ENCODE data around the gene NHERF2.

The NHERF2 gene

GRCh38 chr16:2037115-2037514 is 10.4 kb downstream of the NHERF2 start:
- Histone ChIP-seq H3K9me3 (replicated peaks; ENCODE audit: insufficient read depth, low read length) (no peaks in the 10 kb centered on the region), H2AFZ (ENCODE audit: low read length) (no peak overlapping the region), H3K36me3 (replicated peaks; ENCODE audit: insufficient read depth, low read length) (no peaks in the 10 kb centered on the region), H3K4me3 (ENCODE audit: low read length) (no peak overlapping the region), H3K27ac (ENCODE audit: low read length) (no peak overlapping the region), H3K4me1 (ENCODE audit: low read length) (no peaks in the 10 kb centered on the region), H3K4me2 (ENCODE audit: low read depth, low read length) (no peak overlapping the region), H4K20me1 (ENCODE audit: insufficient read depth, low read length) (no peaks in the 10 kb centered on the region), H3K9ac (ENCODE audit: low read length) (no peak overlapping the region), H3K9me2 (replicated peaks; ENCODE audit: insufficient read depth, low read length) (no peaks in the 10 kb centered on the region), H3K79me2 (ENCODE audit: low read length) (no peaks in the 10 kb centered on the region), H3F3A (ENCODE audit: insufficient read depth, low read length) (no peaks in the 10 kb centered on the region), H3K27me3 (replicated peaks; ENCODE audit: insufficient read depth, low read length) (peaks cover 26% of the 10 kb centered on the region)
- TF ChIP-seq EZH2 (optimal IDR thresholded peaks at IDR 0.05; ENCODE audit: low read depth, low read length), result no peak
- TF ChIP-seq CTCF (IDR thresholded peaks at IDR 0.05; ENCODE audit: low read length), result no peak
- TF ChIP-seq EZH2phosphoT487 (IDR thresholded peaks at IDR 0.05; ENCODE audit: low read length), result no peak
- no peak for DNase-seq

GRCh38 chr16:2037647-2038381 is 11.1 kb downstream of the NHERF2 start:
- Histone ChIP-seq H3K27ac (ENCODE audit: low read length) (no peak overlapping the region), H3K9me3 (replicated peaks; ENCODE audit: insufficient read depth, low read length) (no peaks in the 10 kb centered on the region), H3K9me2 (replicated peaks; ENCODE audit: insufficient read depth, low read length) (no peaks in the 10 kb centered on the region), H3K9ac (ENCODE audit: low read length) (no peak overlapping the region), H2AFZ (ENCODE audit: low read length) (no peak overlapping the region), H3K4me3 (ENCODE audit: low read length) (no peak overlapping the region), H3K79me2 (ENCODE audit: low read length) (no peaks in the 10 kb centered on the region), H3K27me3 (replicated peaks; ENCODE audit: insufficient read depth, low read length) (peaks cover 26% of the 10 kb centered on the region), H3F3A (ENCODE audit: insufficient read depth, low read length) (no peaks in the 10 kb centered on the region), H3K36me3 (replicated peaks; ENCODE audit: insufficient read depth, low read length) (no peaks in the 10 kb centered on the region), H3K4me1 (ENCODE audit: low read length) (no peaks in the 10 kb centered on the region), H4K20me1 (ENCODE audit: insufficient read depth, low read length) (no peaks in the 10 kb centered on the region), H3K4me2 (ENCODE audit: low read depth, low read length) (no peak overlapping the region)
- no peak for TF ChIP-seq CTCF (IDR thresholded peaks at IDR 0.05; ENCODE audit: low read length)
- TF ChIP-seq EZH2phosphoT487 (IDR thresholded peaks at IDR 0.05; ENCODE audit: low read length), result no peak
- no peak for DNase-seq

- no peaks in the 10 kb centered on the region for H3K79me2 ChIP-seq (ENCODE audit: low read length)
- no peak overlapping the region for H3K9ac ChIP-seq (ENCODE audit: low read length)
- H3K27me3 ChIP-seq (replicated peaks; ENCODE audit: insufficient read depth, low read length), result peaks cover 26% of the 10 kb centered on the region
- no peaks in the 10 kb centered on the region for H3K36me3 ChIP-seq (replicated peaks; ENCODE audit: insufficient read depth, low read length)
- H3K27ac ChIP-seq (ENCODE audit: low read length), result no peak overlapping the region
- H4K20me1 ChIP-seq (ENCODE audit: insufficient read depth, low read length), result no peaks in the 10 kb centered on the region
- TF ChIP-seq EZH2phosphoT487 (IDR thresholded peaks at IDR 0.05; ENCODE audit: low read length) (no peak), EZH2 (optimal IDR thresholded peaks at IDR 0.05; ENCODE audit: low read depth, low read length) (no peak), CTCF (IDR thresholded peaks at IDR 0.05; ENCODE audit: low read length) (no peak)
- H3K4me2 ChIP-seq (ENCODE audit: low read depth, low read length), result no peak overlapping the region
- no peak overlapping the region for H3K4me3 ChIP-seq (ENCODE audit: low read length)
- H2AFZ ChIP-seq (ENCODE audit: low read length), result no peak overlapping the region
- no peaks in the 10 kb centered on the region for H3F3A ChIP-seq (ENCODE audit: insufficient read depth, low read length)
- H3K9me3 ChIP-seq (replicated peaks; ENCODE audit: insufficient read depth, low read length), result no peaks in the 10 kb centered on the region
- no peaks in the 10 kb centered on the region for H3K4me1 ChIP-seq (ENCODE audit: low read length)
- no peaks in the 10 kb centered on the region for H3K9me2 ChIP-seq (replicated peaks; ENCODE audit: insufficient read depth, low read length)
- no peak for DNase-seq
Measured at GRCh38 chr16:2038382-2039231, 11.9 kb downstream of the NHERF2 start.
